Hepatocyte (in vitro differentiated cells): ENCODE results near the gene JAML. TPM values are rescaled to one million over a fixed set of nuclear protein-coding genes. Genes with fewer than 3 reads are reported as not detected.

Experiments
- DNase-seq: peaks from one replicate; pipeline ENCODE4 v3.0.0-alpha.2; 2016; ENCODE audit warnings: low spot score
- H2AFZ ChIP-seq: fragments of 200-600 bp; sonication (generic); 2 replicates; pipeline ENCODE4 v1.6.0; 2016; ENCODE audit warnings: antibody characterized with exemption, mild to moderate bottlenecking
- H3K27ac ChIP-seq: fragments of 200-600 bp; sonication (generic); 2 replicates; pipeline ENCODE4 v1.5.1; 2016; ENCODE audit warnings: mild to moderate bottlenecking
- H3K27me3 ChIP-seq: fragments of 200-600 bp; sonication (generic); 2 replicates; pipeline ENCODE4 v1.6.1; 2016
- H3K36me3 ChIP-seq: fragments of 200-600 bp; sonication (generic); replicated peaks from 2 replicates; pipeline ENCODE4 v1.5.1; 2016; ENCODE audit warnings: low read depth; ENCODE audit not compliant: insufficient read depth
- H3K4me1 ChIP-seq: fragments of 200-600 bp; sonication (generic); 2 replicates; pipeline ENCODE4 v1.5.1; 2016; ENCODE audit warnings: mild to moderate bottlenecking, moderate library complexity; ENCODE audit not compliant: insufficient read depth
- H3K4me2 ChIP-seq: fragments of 200-600 bp; sonication (generic); 2 replicates; pipeline ENCODE4 v1.6.0; 2016
- H3K4me3 ChIP-seq: fragments of 200-600 bp; sonication (generic); 2 replicates; pipeline ENCODE4 v1.5.1; 2016; ENCODE audit warnings: mild to moderate bottlenecking
- H3K79me2 ChIP-seq: fragments of 200-600 bp; sonication (generic); 2 replicates; pipeline ENCODE4 v1.6.0; 2017; ENCODE audit warnings: mild to moderate bottlenecking
- H3K9me2 ChIP-seq: fragments of 200-600 bp; sonication (generic); replicated peaks from 2 replicates; pipeline ENCODE4 v1.6.0; 2017; ENCODE audit warnings: mild to moderate bottlenecking; ENCODE audit not compliant: insufficient read depth
- H3K9me3 ChIP-seq: fragments of 200-600 bp; sonication (generic); 2 replicates; pipeline ENCODE4 v1.5.1; 2016; ENCODE audit warnings: low read depth, mild to moderate bottlenecking
- H4K20me1 ChIP-seq: fragments of 200-600 bp; sonication (generic); 2 replicates; pipeline ENCODE4 v1.6.0; 2016; ENCODE audit warnings: mild to moderate bottlenecking; ENCODE audit not compliant: insufficient read depth, poor library complexity, severe bottlenecking
- EZH2 ChIP-seq: fragments of 200-600 bp; sonication (generic); IDR thresholded peaks from 2 replicates; pipeline ENCODE4 v1.6.1; 2016; ENCODE audit warnings: antibody characterized with exemption, mild to moderate bottlenecking, borderline replicate concordance
- EZH2phosphoT487 ChIP-seq: fragments of 200-600 bp; sonication (generic); IDR thresholded peaks from one replicate; pipeline ENCODE4 v1.6.1; 2018; ENCODE audit warnings: antibody characterized with exemption, mild to moderate bottlenecking, low read depth, moderate library complexity; ENCODE audit not compliant: unreplicated experiment, severe bottlenecking
- WGBS: methylation state at CpG from one replicate; pipeline ENCODE4 v1.1.6; 2016; ENCODE audit warnings: low lambda C conversion rate; ENCODE audit errors: missing lambda C conversion rate; 5-methylcytosine and 5-hydroxymethylcytosine counted together
- polyA plus RNA-seq: library from polyadenylated mRNA; unstranded; fragments of >200 nt; fragmentation: Nextera tagmentation; extraction: Ambion mirVana; gene quantifications from 2 replicates; pipeline ENCODE4 v1.2.1, GENCODE V29; 2016
- total RNA-seq: library from RNA; depleted of rRNA; stranded (reverse); fragments of >200 nt; gene quantifications from 2 replicates; pipeline ENCODE4 v1.2.3, GENCODE V29; 2014
- TF ChIP-seq, protein P1 (sequence below): fragments of 200-600 bp; sonication (generic); IDR thresholded peaks from 2 replicates; pipeline ENCODE4 v1.5.1; 2016; ENCODE audit warnings: antibody characterized with exemption, mild to moderate bottlenecking; ENCODE audit not compliant: poor library complexity

Gene JAML
- total and polyA plus RNA-seq, 2 experiments from 2014 or later: 5.3 to 5.9 TPM

DNA sequence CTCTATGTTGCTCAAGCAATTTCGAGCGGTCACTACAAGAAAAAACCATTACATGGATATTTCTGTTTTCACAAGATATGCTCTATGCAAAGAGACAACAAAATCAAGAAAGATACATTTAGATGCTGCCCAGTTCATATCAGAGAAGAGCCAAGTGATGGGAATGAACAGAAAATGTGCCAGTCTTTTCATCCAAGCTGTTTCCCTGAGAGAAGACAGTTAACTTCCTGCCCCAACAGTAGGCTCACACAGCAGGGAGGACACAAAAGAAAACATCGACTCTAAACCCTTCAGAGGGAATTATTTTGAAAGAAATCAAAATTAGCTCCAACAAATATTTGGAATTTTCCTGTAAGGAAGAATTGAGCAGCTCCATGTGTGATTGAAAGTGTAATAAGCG is 11.6 kb downstream of the JAML start:
- no peak for DNase-seq
- no peaks in the 10 kb centered on the region for H3K9me2 ChIP-seq
- H3K27me3 ChIP-seq: no peaks in the 10 kb centered on the region
- H3K4me1 ChIP-seq: peaks cover 45% of the 10 kb centered on the region
- no peak overlapping the region for H3K4me3 ChIP-seq
- H3K4me2 ChIP-seq: peak overlapping the region; percentile 20
- no peaks in the 10 kb centered on the region for H4K20me1 ChIP-seq
- 76% methylated on average over 4 of the region's 4 CpGs for WGBS
- H3K36me3 ChIP-seq: no peaks in the 10 kb centered on the region
- peak overlapping the region; percentile 96 for H3K27ac ChIP-seq
- H3K9me3 ChIP-seq: no peaks in the 10 kb centered on the region
- TF ChIP-seq EZH2phosphoT487: no peak
- H3K79me2 ChIP-seq: no peaks in the 10 kb centered on the region
- H2AFZ ChIP-seq: no peak overlapping the region

DNA sequence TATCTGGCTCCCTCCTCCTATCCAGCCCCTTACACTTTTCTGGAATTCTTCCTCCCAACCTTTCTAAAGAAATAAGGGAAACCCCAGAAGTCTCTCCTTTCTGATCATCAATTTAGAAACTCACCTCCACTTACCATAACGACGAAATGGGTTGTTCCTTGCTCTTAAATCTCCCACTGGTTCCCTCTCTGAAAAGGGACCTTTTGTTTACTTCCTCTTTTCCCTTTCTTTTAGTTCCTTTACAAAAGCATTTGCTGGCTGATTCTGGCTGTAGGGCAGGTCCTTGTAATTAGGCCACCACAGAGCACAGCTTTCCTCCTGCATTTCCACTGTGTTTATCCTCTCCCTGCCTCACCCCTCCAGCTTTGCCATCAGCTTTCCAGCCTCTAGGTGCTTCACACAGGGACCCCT is 12.0 kb downstream of the JAML start:
- Histone ChIP-seq H3K27ac (peak overlapping the region; percentile 96), H3K36me3 (no peaks in the 10 kb centered on the region), H3K9me3 (no peaks in the 10 kb centered on the region), H3K79me2 (no peaks in the 10 kb centered on the region), H3K4me2 (peak overlapping the region; percentile 20), H2AFZ (no peak overlapping the region), H3K27me3 (no peaks in the 10 kb centered on the region), H4K20me1 (no peaks in the 10 kb centered on the region), H3K4me1 (peaks cover 45% of the 10 kb centered on the region), H3K9me2 (no peaks in the 10 kb centered on the region), H3K4me3 (no peak overlapping the region)
- TF ChIP-seq EZH2 (no peak), EZH2phosphoT487 (no peak)
- TF ChIP-seq, protein P1, sequence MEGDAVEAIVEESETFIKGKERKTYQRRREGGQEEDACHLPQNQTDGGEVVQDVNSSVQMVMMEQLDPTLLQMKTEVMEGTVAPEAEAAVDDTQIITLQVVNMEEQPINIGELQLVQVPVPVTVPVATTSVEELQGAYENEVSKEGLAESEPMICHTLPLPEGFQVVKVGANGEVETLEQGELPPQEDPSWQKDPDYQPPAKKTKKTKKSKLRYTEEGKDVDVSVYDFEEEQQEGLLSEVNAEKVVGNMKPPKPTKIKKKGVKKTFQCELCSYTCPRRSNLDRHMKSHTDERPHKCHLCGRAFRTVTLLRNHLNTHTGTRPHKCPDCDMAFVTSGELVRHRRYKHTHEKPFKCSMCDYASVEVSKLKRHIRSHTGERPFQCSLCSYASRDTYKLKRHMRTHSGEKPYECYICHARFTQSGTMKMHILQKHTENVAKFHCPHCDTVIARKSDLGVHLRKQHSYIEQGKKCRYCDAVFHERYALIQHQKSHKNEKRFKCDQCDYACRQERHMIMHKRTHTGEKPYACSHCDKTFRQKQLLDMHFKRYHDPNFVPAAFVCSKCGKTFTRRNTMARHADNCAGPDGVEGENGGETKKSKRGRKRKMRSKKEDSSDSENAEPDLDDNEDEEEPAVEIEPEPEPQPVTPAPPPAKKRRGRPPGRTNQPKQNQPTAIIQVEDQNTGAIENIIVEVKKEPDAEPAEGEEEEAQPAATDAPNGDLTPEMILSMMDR: no peak
- no peak for DNase-seq
- 75% methylated on average over 2 of the region's 2 CpGs for WGBS

DNA sequence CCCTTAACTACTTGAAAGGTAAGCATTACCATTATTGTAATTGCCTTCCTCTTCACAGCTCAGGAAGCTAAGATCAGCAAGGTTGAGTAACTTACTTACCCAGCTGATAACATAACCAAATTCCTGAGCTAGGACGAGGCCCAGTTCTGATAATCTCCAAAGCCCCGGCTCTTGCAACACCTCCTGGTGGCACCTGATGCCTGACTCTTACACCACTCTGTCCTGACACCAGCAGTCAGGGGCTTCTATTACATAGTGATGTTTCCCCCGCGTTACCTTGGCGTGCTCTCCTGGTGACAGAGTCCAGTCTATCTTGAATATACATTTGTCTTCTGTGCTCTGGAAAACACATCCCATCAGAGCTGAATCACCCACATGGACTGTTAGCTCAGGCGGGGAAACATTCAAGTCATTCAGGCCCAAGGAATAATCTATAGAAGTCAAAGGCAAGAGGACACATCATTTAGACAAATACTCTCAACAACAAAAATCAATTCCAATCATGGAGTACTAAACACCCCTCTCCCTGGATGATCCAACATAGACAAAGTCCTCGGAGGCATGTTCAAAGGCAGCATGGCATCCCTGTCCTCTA is 12.6 kb downstream of the JAML start:
- Histone ChIP-seq H3K27ac (peak overlapping the region; percentile 96), H3K9me3 (no peaks in the 10 kb centered on the region), H3K4me3 (no peak overlapping the region), H3K4me1 (peaks cover 45% of the 10 kb centered on the region), H4K20me1 (no peaks in the 10 kb centered on the region), H3K79me2 (no peaks in the 10 kb centered on the region), H3K27me3 (no peaks in the 10 kb centered on the region), H3K36me3 (no peaks in the 10 kb centered on the region), H3K9me2 (no peaks in the 10 kb centered on the region), H3K4me2 (peak overlapping the region; percentile 20), H2AFZ (no peak overlapping the region)
- DNase-seq: peak; percentile 86
- WGBS: 49% methylated on average over 7 of the region's 7 CpGs
- TF ChIP-seq, protein P1: no peak
- TF ChIP-seq EZH2phosphoT487: no peak
- no peak for TF ChIP-seq EZH2

DNA sequence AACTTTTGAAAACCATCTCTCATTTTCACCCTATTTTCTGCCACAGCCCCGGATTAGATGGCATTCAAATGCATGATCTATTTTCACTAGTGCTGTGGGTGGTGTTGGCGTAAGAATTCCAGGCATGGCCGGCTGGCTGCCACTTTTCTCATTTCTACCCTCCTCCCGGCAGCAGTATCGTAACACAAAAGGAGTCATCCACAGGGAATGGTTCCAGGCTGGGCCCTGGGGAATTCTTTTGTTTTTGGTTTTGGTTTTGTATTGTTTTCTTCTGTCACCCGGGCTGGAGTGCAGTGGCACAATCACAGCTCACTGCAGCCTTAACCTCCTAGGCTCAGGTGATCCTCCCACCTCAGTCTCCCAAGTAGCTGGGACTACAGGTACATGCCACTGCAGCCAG is 13.8 kb downstream of the JAML start:
- Histone ChIP-seq H3K4me1 (peaks cover 37% of the 10 kb centered on the region), H3K9me3 (no peaks in the 10 kb centered on the region), H2AFZ (no peak overlapping the region), H3K36me3 (no peaks in the 10 kb centered on the region), H3K27ac (peak overlapping the region; percentile 96), H3K4me3 (no peak overlapping the region), H3K4me2 (peak overlapping the region; percentile 16), H3K27me3 (no peaks in the 10 kb centered on the region), H3K9me2 (no peaks in the 10 kb centered on the region), H3K79me2 (no peaks in the 10 kb centered on the region), H4K20me1 (no peaks in the 10 kb centered on the region)
- WGBS: 42% methylated on average over 6 of the region's 6 CpGs
- TF ChIP-seq EZH2phosphoT487: no peak
- no peak for TF ChIP-seq EZH2
- TF ChIP-seq, protein P1: no peak
- no peak for DNase-seq
